Measurements from ENCODE around the gene FLOT2.

- TF ChIP-seq POLR2A (IDR thresholded peaks at IDR 0.05): no peak
- TF ChIP-seq CTCF (IDR thresholded peaks at IDR 0.05): no peak
These were observed 43.7 kb upstream of the FLOT2 start for GRCh38 chr17:28941251-28941650.
